Islet of Langerhans (tissue), 1 donor: ENCODE data around the gene GLMN.

Source experiments
- FAIRE-seq: peaks from one replicate; lab custom pipeline; 2011; peaks lifted over from hg19 to GRCh38; lab: Jason Lieb, UNC

Gene GLMN

GRCh38 chr1:92298573-92299476, at the start of gene GLMN, which contains the start of gene RPAP2:
GLMN (minus strand) TSS chr1:92298987; CDS start chr1:92297999, 988 bp downstream.
RPAP2 (plus strand) TSS chr1:92299059; CDS start chr1:92299074, 15 bp downstream.
- no peak for FAIRE-seq

- FAIRE-seq, result peak; percentile 38
Observed at GRCh38 chr1:92346866-92347640, 48.3 kb upstream of the GLMN start.

GRCh38 chr1:92343061-92343460, 44.3 kb upstream of the GLMN start:
- FAIRE-seq, result no peak

GRCh38 chr1:92342401-92342800, 43.6 kb upstream of the GLMN start:
- no peak for FAIRE-seq

- FAIRE-seq, result no peak
Observed at GRCh38 chr1:92340154-92340553, 41.4 kb upstream of the GLMN start.

GRCh38 chr1:92333668-92334067, 34.9 kb upstream of the GLMN start:
- no peak for FAIRE-seq

- no peak for FAIRE-seq
Observed at GRCh38 chr1:92329347-92330129, 30.8 kb upstream of the GLMN start.

GRCh38 chr1:92327794-92328193, 29.0 kb upstream of the GLMN start:
- no peak for FAIRE-seq

- no peak for FAIRE-seq
Observed at GRCh38 chr1:92326681-92327080, 27.9 kb upstream of the GLMN start.

- peak; percentile 98 for FAIRE-seq
Observed at GRCh38 chr1:92324784-92325183, 26.0 kb upstream of the GLMN start.

- FAIRE-seq, result no peak
Observed at GRCh38 chr1:92323473-92324453, 25.0 kb upstream of the GLMN start.

- no peak for FAIRE-seq
Observed at GRCh38 chr1:92317836-92318493, 19.2 kb upstream of the GLMN start.

GRCh38 chr1:92315766-92316599, 17.2 kb upstream of the GLMN start:
- no peak for FAIRE-seq

GRCh38 chr1:92314024-92314423, 15.2 kb upstream of the GLMN start:
- FAIRE-seq, result no peak

- FAIRE-seq, result peak; percentile 99
Observed at GRCh38 chr1:92310185-92310597, 11.4 kb upstream of the GLMN start.

GRCh38 chr1:92307980-92308379, 9.2 kb upstream of the GLMN start:
- no peak for FAIRE-seq

GRCh38 chr1:92306020-92306419, 7.2 kb upstream of the GLMN start:
- FAIRE-seq, result no peak

GRCh38 chr1:92301021-92301420, 2.2 kb upstream of the GLMN start:
- FAIRE-seq, result no peak

- FAIRE-seq, result no peak
Observed at GRCh38 chr1:92299477-92300150, 827 bp upstream of the GLMN start.
